GM19351 (cell line): Measurements from ENCODE around the gene GNG4.
"Not testable (repeated sequence)": the region's sequence is repeated elsewhere in the genome, so short reads cannot be mapped to it uniquely, and the experiment has no call there.

ENCODE experiments used
- ATAC-seq: cut with Tn5 transposase; IDR thresholded peaks from one replicate; pipeline ENCODE4 v1.9.1; 2021; ENCODE audit warnings: mild to moderate bottlenecking, moderate library complexity; ENCODE audit not compliant: unreplicated experiment

The GNG4 gene

DNA sequence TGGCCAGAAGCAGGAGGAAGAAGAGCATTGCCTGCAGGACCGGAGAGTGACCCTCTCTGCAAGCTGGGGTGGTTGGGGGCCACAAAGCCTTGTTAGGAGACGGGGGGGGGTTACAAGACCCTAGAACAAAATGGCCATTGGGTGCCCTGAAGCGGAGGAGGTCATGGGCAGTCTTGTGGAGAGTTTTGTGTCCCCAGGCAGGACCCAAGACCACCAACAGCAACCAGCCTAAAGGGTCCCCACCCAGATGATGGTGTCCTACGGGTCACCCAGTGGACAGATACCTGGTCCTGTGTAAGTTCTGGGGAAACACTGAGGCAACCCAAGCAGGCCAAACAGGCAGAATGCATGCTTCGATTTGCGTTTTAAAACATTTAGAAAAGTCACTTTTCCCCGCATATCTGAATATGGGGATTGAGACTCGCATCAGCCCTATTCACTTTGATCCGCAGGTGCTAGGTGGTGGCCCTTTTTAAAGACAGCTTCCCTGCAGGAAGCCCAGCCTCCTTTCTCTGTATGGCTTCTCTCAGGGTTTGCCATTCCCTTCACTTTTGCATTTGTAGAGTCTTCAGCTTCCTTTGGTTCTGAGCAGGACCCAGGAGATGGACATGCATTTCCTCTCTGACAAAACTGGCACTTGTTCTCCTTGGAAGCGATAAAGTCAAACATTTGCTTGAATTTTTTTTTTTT lies 21.1 kb downstream of the GNG4 start:
- ATAC-seq, result no peak

DNA sequence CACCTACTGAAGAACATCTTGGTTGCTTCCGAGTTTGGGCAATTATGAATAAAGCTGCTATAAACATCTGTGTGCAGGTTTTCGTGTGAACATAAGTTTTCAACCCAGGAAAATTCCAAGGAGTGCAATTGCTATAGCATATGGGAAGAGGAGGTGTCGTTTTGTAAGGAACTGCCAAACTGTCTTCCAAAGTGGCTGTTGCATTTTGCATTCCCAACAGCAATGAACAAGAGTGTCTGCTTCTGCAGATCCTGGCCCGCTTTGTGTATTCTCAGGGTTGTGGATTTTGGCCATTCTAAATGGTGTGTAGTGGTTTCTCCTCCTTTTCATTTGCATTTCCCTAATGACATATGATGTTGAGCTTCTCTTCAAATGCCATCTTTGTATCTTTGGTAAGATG lies 23.8 kb downstream of the GNG4 start:
- no peak for ATAC-seq

DNA sequence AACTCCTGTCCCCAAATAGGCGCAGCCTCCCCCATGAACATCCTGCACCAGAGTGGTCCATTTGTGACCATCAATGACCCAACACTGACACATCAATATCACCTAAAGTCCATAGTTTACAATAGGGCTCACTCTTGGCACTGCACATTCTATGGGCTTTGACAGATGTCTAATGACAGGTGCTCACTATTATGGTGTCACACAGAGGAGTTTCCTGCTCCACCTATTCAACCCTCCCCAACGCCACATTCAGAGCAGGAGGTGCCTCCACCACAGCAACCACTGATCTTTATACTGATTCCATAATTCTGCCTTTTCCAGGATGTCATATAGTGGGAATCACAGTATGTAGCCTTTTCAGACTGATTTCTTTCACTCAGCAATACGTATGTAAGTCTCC lies 24.2 kb downstream of the GNG4 start:
- ATAC-seq, result no peak

DNA sequence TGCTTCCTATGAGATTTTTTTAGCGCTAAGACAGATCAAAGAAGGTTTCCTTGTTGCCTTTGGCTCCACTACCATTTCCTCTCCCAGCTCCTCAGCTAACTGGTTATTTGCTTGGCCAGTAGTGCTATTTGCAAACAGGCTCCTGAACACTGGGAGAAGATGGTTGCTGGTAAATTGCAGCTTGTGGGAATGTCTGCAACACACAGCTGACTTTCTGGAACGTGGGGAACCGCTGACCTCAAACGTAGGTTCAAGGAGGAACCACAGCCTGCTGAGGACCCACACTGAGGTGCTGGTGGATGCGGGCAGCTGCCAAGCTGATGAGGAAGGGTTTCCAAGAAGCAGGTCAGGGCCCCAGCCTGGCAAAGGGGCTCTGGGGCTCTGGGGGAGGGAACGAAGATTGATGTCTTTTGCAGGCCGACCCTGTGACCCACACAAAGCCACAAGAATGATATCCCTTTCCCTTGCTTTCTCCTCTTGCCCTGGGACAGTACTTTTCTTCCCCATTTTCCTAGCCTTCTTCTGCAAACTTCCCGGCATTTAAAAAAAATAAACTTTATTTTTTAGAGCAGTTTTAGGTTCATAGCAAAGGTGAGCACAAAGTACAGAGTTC lies 24.8 kb downstream of the GNG4 start:
- ATAC-seq, result no peak

DNA sequence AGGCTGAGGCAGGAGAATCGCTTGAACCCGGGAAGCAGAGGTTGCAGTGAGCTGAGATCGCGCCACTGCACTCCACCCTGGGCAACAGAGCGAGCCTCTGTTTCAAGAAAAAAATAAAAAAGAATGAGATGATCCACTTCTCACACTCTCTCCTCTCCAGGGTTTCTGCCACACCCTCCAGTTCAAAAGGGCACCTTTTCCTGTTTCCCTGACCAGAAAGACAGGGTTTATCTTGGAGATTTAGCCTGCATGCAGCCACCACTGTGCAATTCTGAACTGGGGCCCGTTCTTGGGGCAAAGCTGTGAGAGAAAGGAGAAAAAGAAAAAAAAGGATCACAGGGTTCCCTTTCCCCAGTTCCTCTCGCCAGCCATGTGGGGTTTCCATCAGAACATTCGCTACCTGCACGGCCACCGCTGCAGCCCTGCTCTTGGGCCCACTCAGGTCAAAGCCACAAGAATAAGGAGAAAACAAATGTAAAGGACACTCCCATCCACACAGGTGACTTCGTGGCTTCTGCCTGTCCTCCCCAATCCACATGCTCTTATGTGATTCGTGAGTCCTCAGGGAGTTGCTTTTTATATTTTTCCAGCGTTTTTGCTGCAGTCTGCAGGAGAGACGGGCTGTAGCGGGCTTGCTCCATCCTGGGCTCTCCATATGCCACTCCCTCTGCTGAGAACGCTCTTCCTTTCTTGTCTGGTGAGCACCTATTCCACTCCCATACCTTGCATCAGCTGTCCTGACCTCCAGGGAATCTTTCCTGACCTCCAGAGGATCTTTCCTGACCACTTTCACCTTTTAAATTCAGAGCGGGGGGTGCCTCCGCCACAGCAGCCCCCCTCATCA lies 26.4 kb downstream of the GNG4 start:
- no peak for ATAC-seq

DNA sequence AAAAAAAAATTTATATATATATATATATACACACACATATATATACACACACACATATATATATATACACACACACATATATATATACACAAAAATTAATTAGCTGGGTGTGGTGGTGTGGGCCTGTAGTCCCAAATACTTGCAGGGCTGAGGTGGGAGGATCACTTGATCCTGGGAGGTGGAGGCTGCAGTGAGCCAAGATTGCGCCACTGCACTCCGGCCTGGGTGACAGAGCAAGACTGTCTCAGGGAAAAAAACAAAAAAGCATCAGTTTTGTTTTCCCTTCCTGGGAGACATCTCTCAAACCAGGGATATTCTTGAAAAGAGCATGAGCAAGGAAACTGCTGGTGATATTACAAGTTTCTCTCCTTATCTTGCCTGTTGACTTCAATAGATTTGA lies 30.4 kb downstream of the GNG4 start:
- ATAC-seq, result not testable (repeated sequence)

DNA sequence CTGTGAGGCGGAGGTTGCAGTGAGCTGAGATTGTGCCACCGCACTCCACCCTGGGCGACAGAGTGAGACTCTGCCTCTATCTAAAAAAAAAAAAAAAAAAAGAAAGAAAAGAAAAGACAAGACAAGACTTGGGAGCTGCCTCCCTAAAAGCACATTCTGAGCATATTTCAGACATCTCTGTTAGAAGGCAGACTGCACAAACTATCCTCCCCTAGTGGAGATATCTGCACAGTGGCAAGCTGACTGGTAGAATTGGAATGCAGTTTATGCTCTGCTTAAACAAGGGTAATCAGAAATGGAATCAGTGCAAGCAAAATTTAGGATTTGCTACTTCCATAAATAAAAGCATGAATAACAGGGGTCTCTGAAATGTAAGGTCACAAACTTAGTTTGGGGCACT lies 31.8 kb downstream of the GNG4 start:
- no peak for ATAC-seq

DNA sequence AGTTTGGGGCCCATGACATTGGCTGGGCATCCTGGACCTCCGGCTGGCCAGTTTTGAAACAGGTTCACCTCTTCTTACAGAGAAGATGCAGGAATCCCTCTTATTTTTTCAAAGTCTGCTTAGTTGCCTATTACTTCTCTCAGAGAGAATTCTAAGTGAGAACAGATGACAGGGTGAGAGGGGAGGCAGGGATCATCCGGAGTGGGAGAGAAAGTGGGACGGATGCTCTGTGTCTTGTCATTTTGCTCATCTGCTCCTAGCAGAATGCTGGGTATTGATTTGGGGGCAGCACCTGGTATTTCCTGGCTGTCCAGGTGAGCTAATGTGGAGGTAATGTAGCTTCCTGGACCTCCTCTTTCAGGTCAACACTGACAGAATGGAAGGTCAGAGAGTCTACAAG lies 32.4 kb downstream of the GNG4 start:
- ATAC-seq, result no peak

DNA sequence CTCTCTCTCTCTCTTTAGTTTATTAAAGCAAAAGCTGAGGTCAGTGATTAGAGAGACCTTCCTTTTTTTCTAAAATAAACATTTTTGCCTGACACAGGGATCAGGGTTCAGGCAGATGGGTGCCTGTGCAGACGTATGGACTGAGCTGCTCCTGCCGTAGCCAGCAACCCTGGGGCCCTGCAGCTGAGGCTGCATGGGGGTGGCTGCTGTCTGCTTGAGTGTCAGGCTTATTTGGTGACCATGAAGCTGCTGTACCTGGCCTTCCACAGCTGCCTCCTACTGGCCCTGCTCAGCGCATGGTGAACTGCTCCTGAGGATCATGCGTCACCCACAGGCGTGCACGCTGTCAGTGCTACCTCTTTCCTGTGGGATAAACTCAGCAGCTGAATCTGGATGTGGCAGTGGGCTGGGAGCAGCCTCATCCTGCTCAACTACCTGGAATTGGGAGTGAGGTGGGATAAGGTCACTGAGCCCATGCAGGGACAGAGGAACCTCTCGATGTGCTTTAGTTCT lies 35.1 kb downstream of the GNG4 start:
- no peak for ATAC-seq

DNA sequence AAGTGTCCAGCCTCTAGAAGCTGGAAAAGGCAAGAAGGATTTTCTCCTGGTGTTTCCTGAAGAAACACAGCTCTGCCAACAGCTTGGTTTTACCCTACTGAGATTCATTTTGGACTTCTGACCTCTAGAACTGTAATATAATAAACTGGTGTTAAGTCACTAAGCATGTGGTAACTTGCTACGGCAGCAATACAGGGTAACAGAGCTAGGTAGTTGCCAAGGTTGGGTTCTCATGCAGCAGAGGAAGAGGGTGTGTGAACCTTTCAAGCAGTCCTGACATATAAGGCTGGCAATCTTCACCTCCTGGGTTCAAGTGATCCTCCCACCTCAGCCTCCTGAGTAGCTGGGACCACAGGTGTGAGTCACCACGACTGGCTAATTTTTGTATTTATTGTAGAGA lies 36.0 kb downstream of the GNG4 start:
- no peak for ATAC-seq

DNA sequence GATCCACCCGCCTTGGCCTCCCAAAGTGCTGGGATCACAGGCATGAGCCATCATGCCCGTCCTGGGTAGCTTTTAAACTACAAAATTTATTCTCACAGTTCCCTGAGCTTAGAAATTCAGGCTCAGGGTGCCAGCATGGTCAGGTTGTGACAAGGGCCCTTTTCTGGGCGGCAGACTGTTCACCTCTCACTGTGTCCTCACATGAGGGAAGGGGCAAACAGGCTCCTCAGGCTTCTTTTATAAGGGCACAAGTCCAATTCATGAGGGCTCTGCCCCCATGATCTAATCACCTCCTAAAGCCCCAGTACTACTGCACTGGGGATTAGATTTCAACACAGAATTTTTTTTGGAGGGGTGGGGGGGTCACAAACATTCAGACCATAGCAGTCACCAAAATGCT lies 36.8 kb downstream of the GNG4 start:
- no peak for ATAC-seq

DNA sequence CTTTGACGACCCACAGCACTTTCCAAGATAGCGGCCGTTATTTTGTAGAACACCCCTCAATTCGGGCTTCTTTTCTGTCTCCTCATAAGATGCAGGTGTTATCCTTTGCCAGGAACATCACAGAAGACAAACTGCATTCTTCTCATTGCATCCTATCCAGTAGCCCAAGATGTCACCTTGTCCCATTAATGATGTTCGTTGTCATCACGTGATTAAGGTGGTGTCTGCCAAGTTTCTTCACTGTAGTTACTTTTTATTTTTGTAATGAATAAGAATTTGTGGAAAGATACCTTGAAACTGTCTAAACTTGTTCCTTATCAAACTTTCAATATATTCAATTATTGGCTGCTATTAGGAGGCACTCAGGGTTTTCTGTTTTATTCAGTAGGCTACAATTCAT lies 39.4 kb downstream of the GNG4 start:
- ATAC-seq, result no peak

DNA sequence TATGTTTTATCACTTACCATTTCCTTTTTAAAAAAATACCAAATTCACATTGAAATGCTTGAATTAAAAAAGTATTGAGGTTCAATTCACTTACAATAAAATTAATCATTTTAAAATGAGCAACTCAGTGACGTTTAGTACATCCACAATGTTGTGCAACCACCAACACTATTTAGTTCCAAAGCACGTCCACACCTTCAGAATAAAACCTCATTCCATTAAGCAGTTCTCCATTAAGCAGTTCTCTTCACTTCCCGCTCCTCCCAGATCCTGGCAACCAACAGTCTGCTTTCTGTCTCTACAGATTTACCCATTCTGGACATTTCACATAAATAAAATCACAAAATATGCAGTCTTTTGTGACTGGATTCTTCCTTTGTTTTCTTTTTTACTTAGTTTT lies 41.3 kb downstream of the GNG4 start:
- no peak for ATAC-seq

DNA sequence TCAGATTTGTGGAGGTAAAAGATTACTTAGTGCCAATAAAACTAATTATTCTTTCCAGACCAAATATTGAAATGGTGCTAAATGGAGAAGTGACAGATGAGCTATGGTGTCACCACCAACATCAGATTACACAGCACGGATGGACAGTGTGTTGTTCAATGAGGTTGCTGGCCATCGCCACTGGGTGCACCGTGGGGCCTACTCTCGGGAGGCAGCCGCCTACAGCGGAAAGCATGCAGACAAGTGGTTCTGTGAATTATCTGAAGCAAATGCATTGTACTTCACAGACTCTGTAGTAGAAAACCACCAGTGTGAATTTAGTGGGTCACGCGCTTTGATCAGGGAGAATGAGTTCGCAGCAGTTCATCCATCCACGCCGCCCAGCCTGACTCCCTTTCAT lies 42.3 kb downstream of the GNG4 start:
- ATAC-seq, result no peak

DNA sequence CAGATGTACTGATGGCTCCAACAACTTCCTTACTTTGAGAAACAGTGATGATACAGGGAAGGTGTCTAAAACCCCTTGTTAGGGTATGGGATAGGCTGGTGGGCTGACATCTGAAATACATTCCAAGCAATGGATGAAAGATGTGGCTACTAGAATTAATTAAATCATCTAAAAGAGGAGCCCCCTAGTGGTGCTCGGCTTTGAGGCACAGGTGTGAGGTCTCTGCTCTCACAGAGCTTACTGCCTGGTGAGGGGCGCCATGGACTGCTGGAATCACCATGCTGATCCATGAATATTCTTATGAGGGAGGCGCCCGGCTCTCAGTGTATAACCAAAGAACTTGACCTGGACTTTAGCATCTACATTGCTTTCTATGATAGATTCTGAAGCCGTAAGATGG lies 48.5 kb downstream of the GNG4 start:
- ATAC-seq, result no peak

DNA sequence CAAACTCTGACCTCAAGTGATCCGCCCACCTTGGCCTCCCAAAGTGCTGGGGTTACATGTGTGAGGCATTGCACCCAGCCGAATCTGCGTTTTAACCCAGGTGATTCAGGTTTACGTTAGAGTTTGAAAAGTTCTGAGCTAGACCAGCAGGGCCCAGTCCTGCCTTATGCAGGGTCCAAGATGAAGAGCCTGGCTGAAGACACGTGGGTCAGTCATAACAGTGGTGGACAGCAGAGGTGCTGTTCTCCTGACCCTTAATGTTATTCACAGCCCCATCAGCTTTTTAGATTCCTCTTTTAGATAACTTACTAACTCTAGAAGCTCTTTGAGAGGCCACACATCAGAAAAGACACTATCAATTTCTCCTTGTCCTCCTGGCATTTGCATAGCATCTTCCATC lies 50.0 kb downstream of the GNG4 start:
- no peak for ATAC-seq

DNA sequence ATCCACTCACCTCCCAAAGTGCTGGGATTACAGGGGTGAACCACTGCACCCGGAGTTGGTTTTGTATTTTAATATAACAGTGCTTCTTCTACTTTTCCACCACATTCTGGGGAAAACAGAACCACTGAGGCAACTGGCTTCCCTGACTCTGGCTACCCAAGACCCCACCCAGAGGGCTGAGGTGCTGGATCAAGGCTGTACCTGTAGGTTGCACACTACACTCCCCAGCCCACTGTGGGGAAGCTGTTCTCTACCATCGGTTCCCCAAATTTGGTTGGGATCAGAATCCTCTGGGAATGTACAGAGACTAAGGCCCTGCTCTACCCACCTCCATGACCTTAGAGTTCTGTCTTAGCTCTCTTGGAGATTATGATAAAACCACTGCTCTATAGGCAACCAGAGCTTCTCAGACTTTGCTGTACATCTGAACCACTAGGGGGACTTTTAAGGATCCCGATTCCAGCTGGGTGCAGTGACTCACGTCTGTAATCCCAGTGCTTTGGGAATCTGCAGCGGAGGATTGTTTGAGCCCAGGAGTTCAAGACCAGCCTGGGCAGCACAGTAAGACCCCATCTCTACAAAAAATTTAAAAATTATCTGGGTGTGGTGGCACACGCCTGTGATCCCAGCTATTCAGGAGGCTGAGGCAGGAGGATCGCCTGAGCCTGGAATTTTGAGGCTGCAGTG lies 51.6 kb downstream of the GNG4 start:
- ATAC-seq, result no peak

DNA sequence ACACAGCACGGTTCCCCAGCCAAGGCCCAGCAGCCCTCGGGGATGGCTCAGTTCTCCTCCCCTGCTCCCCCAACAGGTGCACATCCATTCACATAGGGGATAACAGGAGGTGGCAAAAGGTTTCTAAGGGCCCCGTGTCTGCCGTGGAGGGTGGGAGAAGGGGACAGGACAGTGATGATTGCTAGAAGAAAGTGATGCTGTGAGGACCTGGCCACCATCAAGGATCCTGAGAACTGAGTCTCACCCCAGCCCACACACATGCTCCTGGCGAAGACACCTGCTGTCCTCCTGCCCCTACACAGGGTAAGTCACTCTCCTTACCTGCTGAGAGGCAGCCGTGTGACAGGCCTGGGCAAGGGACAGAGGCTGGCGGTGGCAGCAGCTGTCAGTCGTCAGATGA lies 54.5 kb downstream of the GNG4 start:
- ATAC-seq, result no peak

DNA sequence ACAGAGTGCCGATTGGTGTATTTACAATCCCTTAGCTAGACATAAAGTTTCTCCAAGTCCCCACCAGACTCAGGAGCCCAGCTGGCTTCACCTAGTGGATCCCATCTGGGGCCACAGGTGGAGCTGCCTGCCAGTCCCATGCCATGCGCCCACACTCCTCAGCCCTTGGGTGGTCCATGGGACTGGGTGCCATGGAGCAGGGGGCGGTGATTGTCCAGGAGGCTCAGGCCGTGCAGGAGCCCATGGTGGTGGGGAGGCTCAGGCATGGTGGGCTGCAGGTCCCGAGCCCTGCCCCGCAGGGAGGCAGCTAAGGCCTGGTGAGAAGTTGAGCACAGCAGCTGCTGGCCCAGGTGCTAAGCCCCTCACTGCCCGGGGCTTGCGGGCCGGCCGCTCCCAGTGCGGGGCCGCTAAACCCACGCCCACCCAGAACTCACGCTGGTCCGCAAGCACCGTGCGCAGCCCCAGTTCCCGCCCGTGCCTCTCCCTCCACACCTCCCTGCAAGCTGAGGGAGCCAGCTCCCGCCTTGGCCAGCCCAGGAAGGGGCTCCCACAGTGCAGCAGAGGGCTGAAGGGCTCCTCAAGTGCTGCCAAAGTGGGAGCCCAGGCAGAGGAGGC lies 55.2 kb downstream of the GNG4 start:
- not testable (repeated sequence) for ATAC-seq

DNA sequence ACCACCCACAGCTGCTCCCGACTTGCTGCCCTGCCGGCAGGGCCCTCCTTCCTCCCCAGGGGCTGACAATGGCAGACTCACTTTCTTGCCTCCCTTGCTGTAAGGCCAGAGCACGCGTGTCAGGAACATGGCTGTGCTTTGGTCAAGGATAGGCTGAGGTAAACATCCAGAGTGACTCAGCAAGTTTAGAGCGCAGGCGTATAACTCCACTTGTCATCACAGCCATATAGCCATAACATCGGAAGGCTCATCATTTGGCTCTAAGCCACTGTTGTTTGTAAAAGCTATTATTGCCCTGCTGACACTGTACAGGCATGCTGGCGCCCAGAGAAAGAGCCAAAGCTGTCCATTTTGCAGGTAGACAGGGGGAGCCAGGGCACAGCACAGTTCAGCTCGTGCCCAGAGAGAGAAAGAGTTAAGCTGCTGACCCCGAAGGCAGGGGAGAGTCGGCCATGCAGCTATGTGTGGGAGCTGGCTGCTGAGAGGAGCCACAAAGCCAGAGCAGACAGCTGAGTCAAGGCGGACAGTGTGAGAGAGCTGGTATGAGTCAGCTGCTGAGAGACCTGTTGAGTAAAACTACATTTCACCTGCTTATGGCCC lies 60.6 kb downstream of the GNG4 start:
- no peak for ATAC-seq

DNA sequence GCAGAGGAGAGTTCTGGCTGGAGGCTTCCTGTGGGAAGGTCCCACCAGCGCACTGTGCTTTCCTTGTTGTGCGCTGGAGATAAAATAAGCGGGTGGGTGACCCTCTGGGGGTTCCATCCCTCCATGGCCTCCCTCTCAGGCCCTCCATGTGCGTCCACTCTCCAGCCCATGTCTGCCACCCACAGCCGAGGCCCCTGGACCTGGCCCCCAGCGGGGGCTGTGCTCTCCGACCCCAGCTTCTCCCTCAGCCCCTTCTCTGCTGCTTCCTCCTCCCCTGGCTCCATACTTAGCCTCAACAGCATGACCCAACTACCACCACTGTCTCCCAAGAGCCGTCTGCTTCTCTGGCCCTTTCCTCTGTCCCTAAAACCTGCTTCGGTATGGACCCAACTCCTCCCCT lies 61.4 kb downstream of the GNG4 start:
- no peak for ATAC-seq
